Liver (tissue), 3 donors: ENCODE measurements around the gene PTPN2.

Experiments used
- CTCF ChIP-seq: fragments of 150-350 bp; IDR thresholded peaks from 2 replicates; pipeline ENCODE4 v1.5.1; 2017; ENCODE audit warnings: improper control_type of control experiment, low read depth, low read length; ENCODE audit not compliant: missing input control
- EGR1 ChIP-seq, 2 donors: IDR thresholded peaks; 2 replicates each; pipeline ENCODE4 v1.6.1; 2016 to 2018; ENCODE audit warnings: antibody characterized with exemption in 2 of 2, low read depth in 2 of 2
- TF ChIP-seq, protein P1 (sequence below): IDR thresholded peaks from 2 replicates; pipeline ENCODE4 v1.6.1; 2016; ENCODE audit warnings: antibody characterized with exemption
- donor health status: healthy.
- donor health status: healthy.

DNA sequence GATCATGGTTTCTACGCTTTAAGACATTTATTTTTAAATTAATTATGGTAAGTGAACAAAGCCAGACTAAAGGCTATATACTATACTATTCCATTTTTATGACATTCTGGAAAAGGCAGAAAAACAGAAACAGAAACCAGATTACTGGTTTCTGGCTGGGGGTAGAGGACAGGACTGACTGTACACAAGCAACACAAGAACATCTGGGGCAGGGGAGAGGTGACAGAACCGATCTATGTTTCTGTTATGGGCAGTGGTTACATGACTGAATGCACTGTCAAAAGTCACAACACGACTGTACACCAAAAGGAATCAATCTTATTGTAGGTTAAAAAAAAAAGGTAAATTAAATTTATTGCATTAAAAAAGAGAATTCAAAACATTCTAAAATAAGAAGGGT lies 64.7 kb downstream of the PTPN2 start:
- TF ChIP-seq CTCF (no peak), EGR1 (IDR thresholded peaks at IDR 0.05; ENCODE audit: low read depth in 2 of 2) (no peak)
- TF ChIP-seq, protein P1, sequence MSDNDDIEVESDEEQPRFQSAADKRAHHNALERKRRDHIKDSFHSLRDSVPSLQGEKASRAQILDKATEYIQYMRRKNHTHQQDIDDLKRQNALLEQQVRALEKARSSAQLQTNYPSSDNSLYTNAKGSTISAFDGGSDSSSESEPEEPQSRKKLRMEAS, result no peak
